Osteocyte (in vitro differentiated cells): ENCODE data around the gene ZNF480. TPM values are rescaled to one million over a fixed set of nuclear protein-coding genes. Genes with fewer than 3 reads are reported as not detected.
A peak's percentile ranks its signal among the peaks of the same experiment; 100 is the strongest.
"Not testable (repeated sequence)": the region's sequence is repeated elsewhere in the genome, so short reads cannot be mapped to it uniquely, and the experiment has no call there.

Experiments used
- DNase-seq: peaks from one replicate; pipeline ENCODE4 v3.0.0; 2021; ENCODE audit warnings: mixed read lengths; ENCODE audit not compliant: unreplicated experiment; ENCODE audit errors: extremely low spot score
- H3K27ac Mint-ChIP-seq: one replicate; pipeline ENCODE4 v1.8.0; 2021; ENCODE audit warnings: mild to moderate bottlenecking, mixed read lengths; ENCODE audit not compliant: unreplicated experiment
- H3K27me3 Mint-ChIP-seq: one replicate; pipeline ENCODE4 v1.8.0; 2021; ENCODE audit warnings: mixed read lengths; ENCODE audit not compliant: unreplicated experiment
- H3K36me3 Mint-ChIP-seq: one replicate; pipeline ENCODE4 v1.8.0; 2021; ENCODE audit warnings: mixed read lengths; ENCODE audit not compliant: unreplicated experiment
- H3K4me1 Mint-ChIP-seq: one replicate; pipeline ENCODE4 v1.8.0; 2021; ENCODE audit warnings: mixed read lengths; ENCODE audit not compliant: unreplicated experiment
- H3K4me3 Mint-ChIP-seq: one replicate; pipeline ENCODE4 v1.8.0; 2021; ENCODE audit warnings: mild to moderate bottlenecking, moderate library complexity, mixed read lengths; ENCODE audit not compliant: unreplicated experiment
- H3K9me3 Mint-ChIP-seq: one replicate; pipeline ENCODE4 v1.8.0; 2021; ENCODE audit warnings: mixed read lengths; ENCODE audit not compliant: unreplicated experiment
- CTCF ChIP-seq: fragments of 200-600 bp; sonication (generic); IDR thresholded peaks from 2 replicates; pipeline ENCODE4 v1.5.0; 2021; ENCODE audit warnings: antibody characterized with exemption, mild to moderate bottlenecking, moderate library complexity
- total RNA-seq: library from RNA; stranded (reverse); gene quantifications from 2 replicates; pipeline ENCODE4 v1.2.1, GENCODE V29; 2021

ZNF480 gene
- total RNA-seq, 1 donor from 2014 or later, result 13.5 TPM

GRCh38 chr19:52286256-52286655 lies 10.7 kb upstream of the ZNF480 start:
- TF ChIP-seq CTCF, result no peak
- DNase-seq, result no peak
- peaks cover 29% of the 10 kb centered on the region for H3K9me3 Mint-ChIP-seq
- no peak overlapping the region for H3K4me3 Mint-ChIP-seq
- H3K36me3 Mint-ChIP-seq, result peaks cover 78% of the 10 kb centered on the region
- no peak overlapping the region for H3K27ac Mint-ChIP-seq
- H3K4me1 Mint-ChIP-seq, result no peaks in the 10 kb centered on the region
- H3K27me3 Mint-ChIP-seq, result no peaks in the 10 kb centered on the region

GRCh38 chr19:52291781-52292180 lies 5.2 kb upstream of the ZNF480 start:
- no peak for DNase-seq
- Mint-ChIP-seq H3K4me1 (peaks cover 5% of the 10 kb centered on the region), H3K4me3 (no peak overlapping the region), H3K27ac (no peak overlapping the region), H3K27me3 (no peaks in the 10 kb centered on the region), H3K36me3 (peaks cover 40% of the 10 kb centered on the region), H3K9me3 (peaks cover 27% of the 10 kb centered on the region)
- TF ChIP-seq CTCF, result no peak

- Mint-ChIP-seq H3K9me3 (peaks cover 21% of the 10 kb centered on the region), H3K36me3 (peaks cover 36% of the 10 kb centered on the region), H3K4me1 (peaks cover 13% of the 10 kb centered on the region)
- H3K27ac Mint-ChIP-seq, DNase-seq, H3K4me3 Mint-ChIP-seq, H3K27me3 Mint-ChIP-seq: not testable (repeated sequence)
Measured at GRCh38 chr19:52292946-52293345, 4.0 kb upstream of the ZNF480 start.

- H3K27me3 Mint-ChIP-seq, result no peaks in the 10 kb centered on the region
- H3K36me3 Mint-ChIP-seq, result peaks cover 33% of the 10 kb centered on the region
- peak overlapping the region; percentile 91 for H3K27ac Mint-ChIP-seq
- peak overlapping the region; percentile 88 for H3K4me3 Mint-ChIP-seq
- no peak for DNase-seq
- TF ChIP-seq CTCF, result no peak
- peaks cover 11% of the 10 kb centered on the region for H3K9me3 Mint-ChIP-seq
- H3K4me1 Mint-ChIP-seq, result peaks cover 19% of the 10 kb centered on the region
Measured at GRCh38 chr19:52296400-52296772, 583 bp upstream of the ZNF480 start.

GRCh38 chr19:52297601-52298364 lies 814 bp downstream of the ZNF480 start:
- Mint-ChIP-seq H3K27me3 (no peaks in the 10 kb centered on the region), H3K27ac (peak overlapping the region; percentile 97), H3K4me1 (peaks cover 19% of the 10 kb centered on the region), H3K36me3 (peaks cover 40% of the 10 kb centered on the region), H3K4me3 (peak overlapping the region; percentile 94), H3K9me3 (peaks cover 7% of the 10 kb centered on the region)
- TF ChIP-seq CTCF, result no peak
- DNase-seq, result no peak
